HG03442 (cell line): ENCODE data around the gene FAM89B.
"Not testable (repeated sequence)": the region's sequence is repeated elsewhere in the genome, so short reads cannot be mapped to it uniquely, and the experiment has no call there.

Experiments used
- ATAC-seq: cut with Tn5 transposase; IDR thresholded peaks from one replicate; pipeline ENCODE4 v1.9.1; 2021; ENCODE audit warnings: mild to moderate bottlenecking, moderate library complexity; ENCODE audit not compliant: unreplicated experiment

The FAM89B gene

GRCh38 chr11:65572356-65573051 lies at the start of gene FAM89B:
Gene FAM89B (plus strand): TSS chr11:65572538. CDS start chr11:65572670, 132 bp downstream.
- ATAC-seq: no peak

- ATAC-seq: not testable (repeated sequence)
Observed at GRCh38 chr11:65522718-65523630, 49.4 kb upstream of the FAM89B start.

- not testable (repeated sequence) for ATAC-seq
Observed at GRCh38 chr11:65523631-65523968, 48.7 kb upstream of the FAM89B start.

- no peak for ATAC-seq
Observed at GRCh38 chr11:65524014-65524740, 48.2 kb upstream of the FAM89B start.

- ATAC-seq: no peak
Observed at GRCh38 chr11:65524741-65525545, 47.4 kb upstream of the FAM89B start, which contains the start of gene SCYL1. Gene SCYL1 (plus strand): TSS chr11:65525083. CDS start chr11:65525154, 71 bp downstream.

- ATAC-seq: no peak
Observed at GRCh38 chr11:65525546-65526480, 46.5 kb upstream of the FAM89B start.

GRCh38 chr11:65526744-65527143 lies 45.6 kb upstream of the FAM89B start:
- no peak for ATAC-seq

GRCh38 chr11:65528819-65529350 lies 43.5 kb upstream of the FAM89B start:
- no peak for ATAC-seq

GRCh38 chr11:65529475-65530156 lies 42.7 kb upstream of the FAM89B start:
- ATAC-seq: no peak

- no peak for ATAC-seq
Observed at GRCh38 chr11:65530157-65530496, 42.2 kb upstream of the FAM89B start.

GRCh38 chr11:65532388-65533064 lies 39.8 kb upstream of the FAM89B start:
- no peak for ATAC-seq

- ATAC-seq: no peak
Observed at GRCh38 chr11:65535102-65535501, 37.2 kb upstream of the FAM89B start.

GRCh38 chr11:65536412-65537295 lies 35.7 kb upstream of the FAM89B start:
- ATAC-seq: no peak

- no peak for ATAC-seq
Observed at GRCh38 chr11:65537296-65537597, 35.1 kb upstream of the FAM89B start.

- ATAC-seq: no peak
Observed at GRCh38 chr11:65537620-65538231, 34.6 kb upstream of the FAM89B start.

GRCh38 chr11:65538232-65538914 lies 34.0 kb upstream of the FAM89B start:
- ATAC-seq: no peak
